ENCODE data around the gene NCOA7. TPM values are rescaled to one million over a fixed set of nuclear protein-coding genes. Genes with fewer than 3 reads are reported as not detected.

NCOA7 gene
- total RNA-seq, 1 experiment from 2014 or later: 13.8 TPM

GRCh38 chr6:125899726-125900182 lies 109.0 kb downstream of the NCOA7 start (continued):
- TF ChIP-seq ZNF274 (IDR thresholded peaks at IDR 0.05; ENCODE audit: low read depth, low read length) (no peak), REST (IDR thresholded peaks at IDR 0.05; ENCODE audit: low read depth) (no peak), SIN3A (IDR thresholded peaks at IDR 0.05; ENCODE audit: low read depth) (no peak)

- intact Hi-C loops (cut with micrococcal nuclease): no loop called here
- H3K36me3 ChIP-seq (ENCODE audit: control insufficient read depth in 1 of 2, insufficient read depth in 2 of 2, low read length in 2 of 2): no peaks in the 10 kb centered on the region
- ChIA-PET CTCF (no interaction called here), POLR2A (no interaction called here), RAD21 (ENCODE audit: low non-redundant PET in 1 of 2, low total read pairs in 2 of 2, uncharacterized antibody in 2 of 2, unreplicated experiment in 2 of 2) (no interaction called here)
- no peak for ATAC-seq
- H3K27ac ChIP-seq (ENCODE audit: low read depth, low read length): no peak overlapping the region
- no peaks in the 10 kb centered on the region for H3K9me3 ChIP-seq (ENCODE audit: control insufficient read depth in 1 of 2, insufficient read depth in 1 of 2, low read depth in 1 of 2, low read length in 2 of 2)
- H4K20me1 ChIP-seq (ENCODE audit: insufficient read depth): no peaks in the 10 kb centered on the region
- no peak overlapping the region for H3K9ac ChIP-seq (ENCODE audit: low read length)
- no peak overlapping the region for H3K4me2 ChIP-seq (ENCODE audit: low read length)
- no peaks in the 10 kb centered on the region for H3K27me3 ChIP-seq (ENCODE audit: insufficient read depth, low read length)
- no peaks in the 10 kb centered on the region for H3K79me2 ChIP-seq (ENCODE audit: insufficient read depth, low read length)
- no peak overlapping the region for H2AFZ ChIP-seq (ENCODE audit: low read depth, low read length, poor library complexity, severe bottlenecking)
- H3K4me1 ChIP-seq (ENCODE audit: control insufficient read depth in 1 of 2, insufficient read depth in 2 of 2, low read length in 2 of 2): no peaks in the 10 kb centered on the region
- no peak overlapping the region for H3K4me3 ChIP-seq (replicated peaks in 1 of 2; ENCODE audit: low read depth in 1 of 2, low read length in 2 of 2)
- DNase-seq (ENCODE audit: low read depth, low spot score): no peak
- no TSS peak for BruUV-seq (replicated peaks)
- H3K9me2 ChIP-seq (ENCODE audit: insufficient read depth): no peaks in the 10 kb centered on the region
- TF ChIP-seq JUND (IDR thresholded peaks at IDR 0.05): no peak
- no peak for TF ChIP-seq YY1 (IDR thresholded peaks at IDR 0.05; ENCODE audit: extremely low read depth, insufficient replicate concordance, low read depth, low read length)
- TF ChIP-seq FOSL1 (IDR thresholded peaks at IDR 0.05; ENCODE audit: low read depth): no peak
- no peak for TF ChIP-seq REST (IDR thresholded peaks at IDR 0.05; ENCODE audit: low read depth)
- no peak for TF ChIP-seq POLR2A (IDR thresholded peaks at IDR 0.05; ENCODE audit: borderline replicate concordance, extremely low read depth, insufficient read depth, insufficient read length)
Measured at GRCh38 chr6:125904871-125905270, 114.1 kb downstream of the NCOA7 start.
